PC-9 (cell line): ENCODE data around the gene HUS1. TPM values are rescaled to one million over a fixed set of nuclear protein-coding genes. Genes with fewer than 3 reads are reported as not detected.
"Not testable (repeated sequence)": the region's sequence is repeated elsewhere in the genome, so short reads cannot be mapped to it uniquely, and the experiment has no call there.

Source experiments
- BruUV-seq: library from RNA; stranded (reverse); fragments of 400-500 nt; replicated peaks from 2 replicates; lab custom pipeline; 2021; lab: Mats Ljungman, UMichigan
- CTCF ChIA-PET: fragments of 300-600 bp; sonication (Branson Sonifier 250); formaldehyde crosslinking; loops from one replicate; lab custom pipeline; 2022; ENCODE audit warnings: antibody characterized with exemption; lab: Charles Lee
- POLR2A ChIA-PET: fragments of 300-600 bp; sonication (Branson Sonifier 250); formaldehyde crosslinking; loops from one replicate; lab custom pipeline; 2022; ENCODE audit warnings: antibody characterized with exemption; ENCODE audit not compliant: unreplicated experiment; lab: Charles Lee
- DNase-seq, 2 experiments: peaks; one replicate each; pipeline versions ENCODE4 v3.0.0 to v3.0.0-alpha.2; 2015 to 2022; ENCODE audit warnings: mixed read lengths in 1 of 2
- H2AFZ ChIP-seq: fragments of 200-600 bp; sonication (generic); 2 replicates; pipeline ENCODE4 v1.8.1; 2017; ENCODE audit warnings: antibody characterized with exemption
- H3F3A ChIP-seq: fragments of 200-600 bp; sonication (generic); 2 replicates; pipeline ENCODE4 v1.8.1; 2017; ENCODE audit warnings: antibody characterized with exemption, mild to moderate bottlenecking, low read depth; ENCODE audit not compliant: insufficient read depth
- H3K27ac ChIP-seq: fragments of 200-600 bp; sonication (generic); 2 replicates; pipeline ENCODE4 v1.6.1; 2016; ENCODE audit warnings: mixed run types
- H3K27me3 ChIP-seq: fragments of 200-600 bp; sonication (generic); 2 replicates; pipeline ENCODE4 v1.6.1; 2016; ENCODE audit warnings: low read depth, mixed run types; ENCODE audit not compliant: insufficient read depth
- H3K36me3 ChIP-seq: fragments of 200-600 bp; sonication (generic); 2 replicates; pipeline ENCODE4 v1.6.1; 2016; ENCODE audit warnings: low read depth, mixed run types
- H3K4me1 ChIP-seq: fragments of 200-600 bp; sonication (generic); replicated peaks from 2 replicates; pipeline ENCODE4 v1.6.1; 2016; ENCODE audit warnings: mixed run types; ENCODE audit not compliant: insufficient read depth
- H3K4me2 ChIP-seq: fragments of 200-600 bp; sonication (generic); 2 replicates; pipeline ENCODE4 v1.6.1; 2017; ENCODE audit warnings: mixed run types
- H3K4me3 ChIP-seq: fragments of 200-600 bp; sonication (generic); 2 replicates; pipeline ENCODE4 v1.6.1; 2016; ENCODE audit warnings: mixed run types
- H3K79me2 ChIP-seq: fragments of 200-600 bp; sonication (generic); 2 replicates; pipeline ENCODE4 v1.6.1; 2017; ENCODE audit warnings: low read depth, mixed run types
- H3K9me2 ChIP-seq: fragments of 200-600 bp; sonication (generic); 2 replicates; pipeline ENCODE4 v1.8.1; 2017; ENCODE audit warnings: mild to moderate bottlenecking; ENCODE audit not compliant: insufficient read depth
- H3K9me3 ChIP-seq: fragments of 200-600 bp; sonication (generic); 2 replicates; pipeline ENCODE4 v1.8.1; 2016; ENCODE audit warnings: low read depth; ENCODE audit not compliant: insufficient read depth
- H4K20me1 ChIP-seq: fragments of 200-600 bp; sonication (generic); 2 replicates; pipeline ENCODE4 v1.8.1; 2017; ENCODE audit not compliant: insufficient read depth
- CTCF ChIP-seq: fragments of 200-600 bp; sonication (generic); conservative IDR thresholded peaks from 2 replicates; pipeline ENCODE4 v1.6.1; 2017; ENCODE audit warnings: mixed run types, antibody characterized with exemption, mild to moderate bottlenecking, moderate library complexity
- EZH2 ChIP-seq: fragments of 200-600 bp; sonication (generic); IDR thresholded peaks from 2 replicates; pipeline ENCODE4 v1.8.0; 2017; ENCODE audit warnings: antibody characterized with exemption, low read depth
- intact Hi-C: fragments of 100-400 bp; cut with micrococcal nuclease; formaldehyde crosslinking; loops from one replicate; pipeline ENCODE4 v1.10.0; 2022; ENCODE audit not compliant: unreplicated experiment
- total RNA-seq: library from RNA; stranded (reverse); gene quantifications from 2 replicates; pipeline ENCODE4 v1.2.3, GENCODE V29; 2021

The HUS1 gene
- total RNA-seq, 1 experiment from 2014 or later: 43.5 TPM

- ChIA-PET POLR2A (no interaction called here), CTCF (interaction anchor here (0.5 to 2.1 kb wide), 8 partner anchors 17 to 691 kb away, joined by 3 to 15 read pairs (median 4); no protein-coding TSS in a partner anchor)
- Histone ChIP-seq H3K9me2 (no peaks in the 10 kb centered on the region), H3K4me1 (peaks cover 23% of the 10 kb centered on the region), H3K4me3 (no peak overlapping the region), H3K27me3 (no peaks in the 10 kb centered on the region), H3K4me2 (no peak overlapping the region), H3K36me3 (no peaks in the 10 kb centered on the region), H3K79me2 (no peaks in the 10 kb centered on the region), H2AFZ (no peak overlapping the region), H3F3A (peaks cover 11% of the 10 kb centered on the region; the same call in 1 of the 2 replicates), H3K9me3 (no peaks in the 10 kb centered on the region), H3K27ac (no peak overlapping the region), H4K20me1 (no peaks in the 10 kb centered on the region)
- TF ChIP-seq CTCF (no peak), EZH2 (no peak)
- intact Hi-C loops: loop anchor here (1.0 to 10.0 kb wide), 5 partner anchors 120 to 933 kb away; no protein-coding TSS in a partner anchor
- BruUV-seq: no TSS peak
- no peak for DNase-seq
These were observed 34.7 kb downstream of the HUS1 start for GRCh38 chr7:47944536-47945260.

- Histone ChIP-seq H3F3A (peaks cover 11% of the 10 kb centered on the region; the same call in 1 of the 2 replicates), H3K27me3 (no peaks in the 10 kb centered on the region), H3K9me2 (no peaks in the 10 kb centered on the region), H3K27ac (no peak overlapping the region), H3K79me2 (no peaks in the 10 kb centered on the region), H3K4me1 (peaks cover 23% of the 10 kb centered on the region), H3K4me2 (no peak overlapping the region), H3K4me3 (no peak overlapping the region), H2AFZ (no peak overlapping the region), H4K20me1 (no peaks in the 10 kb centered on the region), H3K9me3 (no peaks in the 10 kb centered on the region), H3K36me3 (no peaks in the 10 kb centered on the region)
- ChIA-PET POLR2A (no interaction called here), CTCF (interaction anchor here (0.5 to 2.1 kb wide), 4 partner anchors 166 to 678 kb away, joined by 3 to 15 read pairs (median 9); no protein-coding TSS in a partner anchor)
- DNase-seq: no peak
- BruUV-seq: no TSS peak
- intact Hi-C loops: loop anchor here (10.0 kb wide), 1 partner anchor 119 kb away; no protein-coding TSS in a partner anchor
- TF ChIP-seq CTCF: no peak
- no peak for TF ChIP-seq EZH2
These were observed 35.5 kb downstream of the HUS1 start for GRCh38 chr7:47943676-47944474.

GRCh38 chr7:47942651-47943050, 36.8 kb downstream of the HUS1 start:
- H3K9me3 ChIP-seq, H3K9me2 ChIP-seq, H3K4me2 ChIP-seq, H4K20me1 ChIP-seq, H3K36me3 ChIP-seq, H3K27ac ChIP-seq, H3K4me3 ChIP-seq, BruUV-seq, H2AFZ ChIP-seq, POLR2A ChIA-PET, DNase-seq, H3K79me2 ChIP-seq, H3K27me3 ChIP-seq: not testable (repeated sequence)
- intact Hi-C loops: loop anchor here (10.0 kb wide), 1 partner anchor 118 kb away; no protein-coding TSS in a partner anchor
- CTCF ChIA-PET: interaction anchor here (1.9 kb wide), 1 partner anchor 676 kb away, joined by 12 read pairs; no protein-coding TSS in a partner anchor
- peaks cover 23% of the 10 kb centered on the region for H3K4me1 ChIP-seq
- peaks cover 11% of the 10 kb centered on the region; the same call in 1 of the 2 replicates for H3F3A ChIP-seq
